Osteoblast (primary cell): ENCODE data around the gene SPDYE3. TPM values are rescaled to one million over a fixed set of nuclear protein-coding genes. Genes with fewer than 3 reads are reported as not detected.
"Not testable (repeated sequence)": the region's sequence is repeated elsewhere in the genome, so short reads cannot be mapped to it uniquely, and the experiment has no call there.

Source experiments
- DNase-seq: peaks from one replicate; pipeline ENCODE4 v3.0.0; 2011; ENCODE audit warnings: low spot score, mixed read lengths; ENCODE audit not compliant: insufficient read length; ENCODE audit errors: missing footprints
- H2AFZ ChIP-seq: 2 replicates; pipeline ENCODE4 v1.6.0; 2011; ENCODE audit warnings: mild to moderate bottlenecking, low read length
- H3K27ac ChIP-seq: 2 replicates; pipeline ENCODE4 v1.5.1; 2011; ENCODE audit warnings: mild to moderate bottlenecking, low read depth, low read length, moderate library complexity
- H3K27me3 ChIP-seq: 2 replicates; pipeline ENCODE4 v1.6.0; 2012; ENCODE audit warnings: mild to moderate bottlenecking, control low read depth, inconsistent platforms, low read length, moderate library complexity; ENCODE audit not compliant: insufficient read depth
- H3K36me3 ChIP-seq: 2 replicates; pipeline ENCODE4 v1.5.1; 2011; ENCODE audit warnings: mild to moderate bottlenecking, low read length, control low read depth, moderate library complexity; ENCODE audit not compliant: insufficient read depth
- H3K4me1 ChIP-seq: 2 replicates; pipeline ENCODE4 v1.5.1; 2011; ENCODE audit warnings: mild to moderate bottlenecking, low read length, control low read depth, moderate library complexity; ENCODE audit not compliant: insufficient read depth
- H3K4me2 ChIP-seq: 2 replicates; pipeline ENCODE4 v1.6.0; 2011; ENCODE audit warnings: mild to moderate bottlenecking, low read length; ENCODE audit not compliant: insufficient read depth
- H3K4me3 ChIP-seq: fragments of 200-600 bp; sonication (generic); 3 replicates; pipeline ENCODE4 v1.5.1; 2012; ENCODE audit warnings: mild to moderate bottlenecking, low read length, inconsistent platforms; ENCODE audit not compliant: insufficient read depth
- H3K79me2 ChIP-seq: 2 replicates; pipeline ENCODE4 v1.6.0; 2012; ENCODE audit warnings: mild to moderate bottlenecking, low read length, control low read depth, inconsistent platforms; ENCODE audit not compliant: insufficient read depth
- H3K9me3 ChIP-seq: 2 replicates; pipeline ENCODE4 v1.5.1; 2011; ENCODE audit warnings: low read depth, low read length, control low read depth
- H4K20me1 ChIP-seq: 2 replicates; pipeline ENCODE4 v1.6.0; 2012; ENCODE audit warnings: mild to moderate bottlenecking, low read length, control low read depth; ENCODE audit not compliant: insufficient read depth
- total RNA-seq: library from RNA; depleted of rRNA; stranded (reverse); fragments of >200 nt; gene quantifications from 2 replicates; pipeline ENCODE4 v1.2.3, GENCODE V29; 2012
- TF ChIP-seq, protein P1 (sequence below): IDR thresholded peaks from 2 replicates; pipeline ENCODE4 v1.5.1; 2011; ENCODE audit warnings: mild to moderate bottlenecking, low read depth, low read length, moderate library complexity; ENCODE audit errors: extremely low read depth

Gene SPDYE3
- total RNA-seq, 1 donor: under 0.01 TPM

DNA sequence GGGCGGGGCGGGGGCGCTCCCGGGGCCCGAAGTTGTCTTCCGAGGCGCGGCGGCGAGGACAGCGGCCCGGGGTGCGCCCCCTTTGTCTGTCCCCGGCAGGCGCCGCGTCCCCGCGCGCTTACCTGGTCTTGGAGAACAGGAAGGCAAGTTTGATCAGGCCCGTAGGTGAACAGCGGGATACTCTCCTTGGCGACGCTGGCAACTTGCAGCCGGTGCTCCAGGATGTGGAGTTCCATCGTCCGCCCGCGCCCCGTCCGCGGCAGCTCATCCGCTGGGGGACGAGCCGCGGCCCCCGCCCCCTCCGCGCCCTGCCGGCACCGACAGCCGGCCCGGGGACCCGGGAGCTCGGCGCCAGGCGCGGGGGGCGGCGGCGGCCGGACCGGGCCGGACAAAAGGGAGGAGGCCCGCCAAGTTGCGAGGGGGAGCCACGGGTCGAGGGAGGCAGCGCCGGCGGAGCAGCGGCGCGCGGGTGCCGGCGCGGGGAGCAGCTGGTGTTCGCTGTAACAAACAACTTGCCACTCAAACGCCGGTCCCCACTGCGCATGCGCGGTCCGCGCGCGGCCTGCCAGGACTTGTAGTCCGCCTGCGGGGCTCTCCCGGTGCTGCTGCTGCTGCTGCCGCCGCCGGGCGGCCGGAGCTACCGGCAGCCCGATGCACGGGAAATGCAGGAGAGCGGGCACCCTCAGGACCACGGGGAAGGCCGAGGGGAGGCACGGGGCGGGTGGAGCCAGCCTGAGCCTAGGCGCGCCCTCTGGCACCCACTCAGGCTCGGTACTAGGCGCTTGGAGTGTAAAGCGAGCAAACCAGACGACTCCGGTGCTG lies 35.6 kb upstream of the SPDYE3 start:
- H3K9me3 ChIP-seq: no peaks in the 10 kb centered on the region
- peaks cover 19% of the 10 kb centered on the region for H4K20me1 ChIP-seq
- peak; percentile 98 for DNase-seq
- H3K4me2 ChIP-seq: peak overlapping the region; percentile 72
- H2AFZ ChIP-seq: peak overlapping the region; percentile 82
- TF ChIP-seq, protein P1, sequence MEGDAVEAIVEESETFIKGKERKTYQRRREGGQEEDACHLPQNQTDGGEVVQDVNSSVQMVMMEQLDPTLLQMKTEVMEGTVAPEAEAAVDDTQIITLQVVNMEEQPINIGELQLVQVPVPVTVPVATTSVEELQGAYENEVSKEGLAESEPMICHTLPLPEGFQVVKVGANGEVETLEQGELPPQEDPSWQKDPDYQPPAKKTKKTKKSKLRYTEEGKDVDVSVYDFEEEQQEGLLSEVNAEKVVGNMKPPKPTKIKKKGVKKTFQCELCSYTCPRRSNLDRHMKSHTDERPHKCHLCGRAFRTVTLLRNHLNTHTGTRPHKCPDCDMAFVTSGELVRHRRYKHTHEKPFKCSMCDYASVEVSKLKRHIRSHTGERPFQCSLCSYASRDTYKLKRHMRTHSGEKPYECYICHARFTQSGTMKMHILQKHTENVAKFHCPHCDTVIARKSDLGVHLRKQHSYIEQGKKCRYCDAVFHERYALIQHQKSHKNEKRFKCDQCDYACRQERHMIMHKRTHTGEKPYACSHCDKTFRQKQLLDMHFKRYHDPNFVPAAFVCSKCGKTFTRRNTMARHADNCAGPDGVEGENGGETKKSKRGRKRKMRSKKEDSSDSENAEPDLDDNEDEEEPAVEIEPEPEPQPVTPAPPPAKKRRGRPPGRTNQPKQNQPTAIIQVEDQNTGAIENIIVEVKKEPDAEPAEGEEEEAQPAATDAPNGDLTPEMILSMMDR: no peak
- H3K27ac ChIP-seq: no peak overlapping the region
- no peaks in the 10 kb centered on the region for H3K27me3 ChIP-seq
- H3K36me3 ChIP-seq: no peaks in the 10 kb centered on the region
- peaks cover 6% of the 10 kb centered on the region for H3K4me1 ChIP-seq
- H3K4me3 ChIP-seq: peak overlapping the region; percentile 74
- H3K79me2 ChIP-seq: peaks cover 9% of the 10 kb centered on the region

DNA sequence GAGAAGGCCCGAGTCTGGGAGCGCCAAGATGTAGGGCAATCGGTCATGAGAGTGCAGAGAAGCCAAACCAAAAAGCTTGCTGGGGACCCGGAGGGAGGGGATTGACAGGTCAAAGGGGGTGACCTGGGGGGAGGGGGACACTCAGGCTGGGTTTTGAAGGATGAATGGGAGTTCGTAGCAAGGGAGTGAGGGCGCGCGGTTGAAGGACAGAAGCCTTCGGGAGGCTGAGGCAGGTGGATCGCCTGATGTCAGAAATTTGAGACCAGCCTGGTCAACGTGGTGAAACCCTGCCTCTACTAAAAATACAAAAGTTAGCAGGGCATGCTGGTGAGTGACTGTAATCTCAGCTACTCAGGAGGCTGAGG lies 35.0 kb upstream of the SPDYE3 start:
- not testable (repeated sequence) for H3K79me2 ChIP-seq, H3K27me3 ChIP-seq, DNase-seq, H3K9me3 ChIP-seq, H3K27ac ChIP-seq, H3K36me3 ChIP-seq, H3K4me1 ChIP-seq
- H3K4me2 ChIP-seq: peak overlapping the region; percentile 72
- peak overlapping the region; percentile 74 for H3K4me3 ChIP-seq
- H2AFZ ChIP-seq: peak overlapping the region; percentile 82
- peaks cover 15% of the 10 kb centered on the region for H4K20me1 ChIP-seq

DNA sequence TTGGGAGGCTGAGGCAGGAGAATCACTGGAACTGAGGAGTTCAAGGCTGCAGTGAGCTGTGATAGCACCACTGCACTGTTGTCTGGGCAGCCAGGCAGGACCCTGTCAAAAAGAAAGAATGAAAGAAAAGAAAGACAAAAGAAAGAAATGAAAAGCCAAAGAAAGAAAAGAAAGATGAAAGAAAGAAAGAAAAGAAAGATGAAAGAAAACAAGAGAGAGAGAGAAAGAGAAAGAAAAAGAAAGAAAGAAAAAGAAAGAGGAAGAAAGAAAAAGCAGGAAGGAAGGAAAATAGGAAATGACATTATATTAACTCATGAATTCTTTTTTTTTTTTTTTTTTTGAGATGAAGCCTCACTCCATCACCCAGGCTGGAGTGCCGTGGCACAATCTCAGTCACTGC lies 32.4 kb upstream of the SPDYE3 start:
- Histone ChIP-seq H3K36me3 (no peaks in the 10 kb centered on the region), H3K9me3 (no peaks in the 10 kb centered on the region), H3K4me3 (no peak overlapping the region), H2AFZ (no peak overlapping the region), H3K79me2 (no peaks in the 10 kb centered on the region), H3K27me3 (no peaks in the 10 kb centered on the region), H4K20me1 (no peaks in the 10 kb centered on the region), H3K4me2 (no peak overlapping the region), H3K4me1 (peaks cover 6% of the 10 kb centered on the region), H3K27ac (no peak overlapping the region)
- TF ChIP-seq, protein P1: no peak
- DNase-seq: no peak

DNA sequence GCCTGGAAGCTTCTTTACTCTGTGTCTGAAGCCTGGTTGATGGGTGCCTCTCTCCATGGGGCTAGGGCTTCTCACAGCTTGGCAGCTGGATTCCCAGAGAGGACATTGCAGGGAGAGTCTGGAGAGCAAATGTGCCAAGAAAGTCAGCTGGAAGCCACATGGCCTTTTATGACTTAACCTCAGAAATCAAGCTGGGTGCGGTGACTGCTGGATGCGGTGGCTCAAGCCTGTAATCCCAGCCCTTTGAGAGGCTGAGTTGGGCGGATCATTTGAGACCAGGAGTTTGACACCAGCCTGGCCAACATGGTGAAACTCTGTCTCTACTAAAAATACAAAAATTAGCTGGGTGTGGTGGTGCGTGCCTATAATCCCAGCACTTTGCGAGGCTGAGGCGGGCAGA lies 31.4 kb upstream of the SPDYE3 start:
- not testable (repeated sequence) for H3K36me3 ChIP-seq, H3K9me3 ChIP-seq, H3K4me2 ChIP-seq, H4K20me1 ChIP-seq, H3K4me3 ChIP-seq, H2AFZ ChIP-seq, H3K27ac ChIP-seq, DNase-seq, H3K27me3 ChIP-seq, H3K4me1 ChIP-seq, H3K79me2 ChIP-seq

DNA sequence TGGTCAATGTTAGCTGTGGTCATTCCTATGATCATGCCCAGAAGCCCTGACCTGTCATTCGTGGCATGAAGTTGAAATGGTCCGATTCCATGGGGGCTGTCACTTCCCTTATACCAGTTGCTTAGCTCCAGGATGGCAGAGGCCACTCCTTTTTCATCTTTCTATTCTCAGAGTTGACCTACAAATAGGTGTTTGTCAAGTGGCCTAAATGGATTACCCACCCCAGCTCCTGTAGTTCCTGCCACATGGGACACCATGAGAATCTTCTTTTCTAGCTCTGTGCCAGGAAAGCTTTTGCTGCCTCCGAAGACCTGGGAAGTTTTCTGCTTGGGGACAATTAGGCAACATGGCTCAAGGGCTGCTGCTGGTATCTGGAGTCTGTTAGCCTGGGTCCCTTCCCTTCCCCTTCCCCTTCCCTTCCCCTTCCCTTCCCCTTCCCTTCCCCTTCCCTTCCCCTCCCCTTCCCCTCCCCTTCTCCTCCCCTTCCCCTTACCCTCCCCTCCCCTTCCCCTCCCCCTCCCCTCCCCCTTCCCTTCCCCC lies 25.4 kb upstream of the SPDYE3 start:
- H3K27me3 ChIP-seq, H3K27ac ChIP-seq, DNase-seq, H3K9me3 ChIP-seq, H3K4me2 ChIP-seq, H3K79me2 ChIP-seq, H3K36me3 ChIP-seq, H3K4me1 ChIP-seq, H4K20me1 ChIP-seq, H3K4me3 ChIP-seq, H2AFZ ChIP-seq: not testable (repeated sequence)

DNA sequence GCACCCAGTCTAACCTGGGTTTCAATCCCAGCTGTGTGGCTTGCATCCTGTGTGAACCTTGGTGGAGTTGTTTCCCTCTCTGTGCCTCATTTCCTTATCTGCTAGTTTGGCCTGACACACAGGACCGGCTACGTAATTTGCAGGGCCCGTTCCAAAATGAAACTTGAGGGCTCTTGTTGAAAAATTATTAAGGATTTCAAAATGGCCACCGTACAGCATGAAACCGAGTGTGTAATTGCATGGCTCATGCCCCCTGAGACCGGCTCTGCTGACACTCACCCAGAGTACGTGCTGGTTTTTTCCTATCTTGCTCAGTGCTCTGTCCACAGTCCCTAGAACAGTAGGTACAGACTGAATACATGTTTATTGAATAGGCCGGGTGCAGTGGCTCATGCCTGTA lies 24.4 kb upstream of the SPDYE3 start:
- H3K79me2 ChIP-seq, H3K36me3 ChIP-seq, H4K20me1 ChIP-seq, H3K4me1 ChIP-seq, H3K27ac ChIP-seq, DNase-seq, H3K27me3 ChIP-seq, H3K9me3 ChIP-seq, H3K4me3 ChIP-seq, H2AFZ ChIP-seq, H3K4me2 ChIP-seq: not testable (repeated sequence)

DNA sequence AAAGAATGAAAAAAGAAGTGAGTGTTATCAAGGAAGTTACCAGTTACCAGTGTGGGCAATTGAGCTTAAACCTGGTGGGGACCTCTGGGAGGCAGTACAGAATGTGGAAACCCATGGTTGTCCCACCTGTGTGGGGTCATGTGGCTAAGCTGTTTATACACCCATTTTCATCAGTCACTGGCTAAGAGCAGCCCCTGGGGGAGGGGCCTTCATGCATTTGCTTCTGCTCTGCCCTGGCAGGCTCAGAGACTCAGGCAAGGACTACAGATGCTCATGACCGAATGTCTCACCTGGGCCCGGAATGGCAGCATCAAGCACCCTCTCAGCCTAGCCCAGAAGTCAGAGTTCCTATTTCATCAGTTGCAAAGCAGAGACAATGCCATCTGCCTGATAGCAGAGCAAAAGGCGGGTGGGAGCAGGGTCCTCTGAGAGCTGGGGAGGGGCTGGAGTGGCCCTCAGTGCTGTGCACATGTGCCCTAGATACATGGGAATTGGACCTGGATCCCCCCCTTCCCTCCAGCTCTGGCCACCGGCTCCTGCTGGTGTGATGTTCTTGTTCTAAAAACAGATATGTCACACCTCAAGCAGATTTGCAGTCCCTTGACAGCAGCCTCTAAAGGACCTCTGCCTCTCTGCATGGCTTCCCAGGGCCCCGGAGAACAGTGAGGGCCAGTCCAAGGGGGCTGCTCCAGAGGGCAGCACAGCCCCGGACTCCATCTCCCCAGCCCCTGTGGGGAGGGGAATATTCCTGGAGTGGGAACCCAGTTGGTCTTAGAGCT lies 20.1 kb upstream of the SPDYE3 start:
- not testable (repeated sequence) for H3K79me2 ChIP-seq, H3K36me3 ChIP-seq, H3K27ac ChIP-seq, DNase-seq, H2AFZ ChIP-seq, H3K4me3 ChIP-seq, H3K4me1 ChIP-seq, H3K4me2 ChIP-seq, H3K9me3 ChIP-seq, H3K27me3 ChIP-seq, H4K20me1 ChIP-seq
